Esophagus squamous epithelium (tissue), 4 donors: Measurements from ENCODE around the gene HOXA11.

Experiments used
- CTCF ChIP-seq, 6 experiments: fragments of 450-650 bp in 4 of 6; fragments of 200-600 bp in 2 of 6; sonication (generic) in 2 of 6; IDR thresholded peaks; one replicate each; pipeline ENCODE4 v1.5.1; 2016 to 2019; ENCODE audit warnings: antibody characterized with exemption in 6 of 6, mild to moderate bottlenecking in 4 of 6, moderate library complexity in 4 of 6
- POLR2A ChIP-seq, 4 donors: fragments of 450-650 bp; IDR thresholded peaks; one replicate each; pipeline ENCODE4 v1.6.1; 2017; ENCODE audit warnings: antibody characterized with exemption in 4 of 4, mild to moderate bottlenecking in 4 of 4, moderate library complexity in 3 of 4

GRCh38 chr7:27199849-27200760 is 15.1 kb upstream of the HOXA11 start, which contains the start of gene HOXA13:
- TF ChIP-seq CTCF (IDR thresholded peaks at IDR 0.05) (no peak), POLR2A (IDR thresholded peaks at IDR 0.05) (no peak)
